C4-2B (cell line): ENCODE measurements around the gene EPC1.

Experiments
- CTCF ChIP-seq: fragments of 450-650 bp; conservative IDR thresholded peaks from 2 replicates; pipeline ENCODE4 v1.5.1; 2017; ENCODE audit warnings: mild to moderate bottlenecking
- ZFX ChIP-seq: fragments of 450-650 bp; IDR thresholded peaks from 2 replicates; pipeline ENCODE4 v1.6.1; 2017

GRCh38 chr10:32373031-32373430 lies 26.1 kb upstream of the EPC1 start:
- TF ChIP-seq CTCF (no peak), ZFX (no peak)
